DOHH2 (cell line): ENCODE measurements around the gene CAPN14.

ENCODE experiments used
- EZH2phosphoT487 ChIP-seq: fragments of 200-600 bp; sonication (generic); IDR thresholded peaks from 2 replicates; pipeline ENCODE4 v1.6.1; 2017; ENCODE audit warnings: borderline replicate concordance, mild to moderate bottlenecking, antibody characterized with exemption, low read length, moderate library complexity, mixed read lengths
- TF ChIP-seq, protein P1 (sequence below): fragments of 200-600 bp; sonication (generic); IDR thresholded peaks from one replicate; pipeline ENCODE4 v1.5.1; 2014; ENCODE audit warnings: antibody characterized with exemption, mild to moderate bottlenecking, low read depth, low read length; ENCODE audit not compliant: poor library complexity, severe bottlenecking

- TF ChIP-seq, protein P1, sequence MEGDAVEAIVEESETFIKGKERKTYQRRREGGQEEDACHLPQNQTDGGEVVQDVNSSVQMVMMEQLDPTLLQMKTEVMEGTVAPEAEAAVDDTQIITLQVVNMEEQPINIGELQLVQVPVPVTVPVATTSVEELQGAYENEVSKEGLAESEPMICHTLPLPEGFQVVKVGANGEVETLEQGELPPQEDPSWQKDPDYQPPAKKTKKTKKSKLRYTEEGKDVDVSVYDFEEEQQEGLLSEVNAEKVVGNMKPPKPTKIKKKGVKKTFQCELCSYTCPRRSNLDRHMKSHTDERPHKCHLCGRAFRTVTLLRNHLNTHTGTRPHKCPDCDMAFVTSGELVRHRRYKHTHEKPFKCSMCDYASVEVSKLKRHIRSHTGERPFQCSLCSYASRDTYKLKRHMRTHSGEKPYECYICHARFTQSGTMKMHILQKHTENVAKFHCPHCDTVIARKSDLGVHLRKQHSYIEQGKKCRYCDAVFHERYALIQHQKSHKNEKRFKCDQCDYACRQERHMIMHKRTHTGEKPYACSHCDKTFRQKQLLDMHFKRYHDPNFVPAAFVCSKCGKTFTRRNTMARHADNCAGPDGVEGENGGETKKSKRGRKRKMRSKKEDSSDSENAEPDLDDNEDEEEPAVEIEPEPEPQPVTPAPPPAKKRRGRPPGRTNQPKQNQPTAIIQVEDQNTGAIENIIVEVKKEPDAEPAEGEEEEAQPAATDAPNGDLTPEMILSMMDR: no peak
- no peak for TF ChIP-seq EZH2phosphoT487
These were observed 13.4 kb upstream of the CAPN14 start for GRCh38 chr2:31230751-31231150.
